Activated CD8-positive, alpha-beta T cell treated with anti-CD3 and anti-CD28 coated beads, Interleukin-2, amount 10 ng/mL, durations not matched to agents 7 days and 5 days (primary cell): Measurements from ENCODE around the gene SLC25A21. TPM values are rescaled to one million over a fixed set of nuclear protein-coding genes. Genes with fewer than 3 reads are reported as not detected.

Source experiments
- ATAC-seq: fragments of 150-1000 bp; cut with Tn5 transposase; one replicate; pipeline ENCODE4 v1.10.0; 2021; ENCODE audit warnings: moderate library complexity
- CTCF ChIA-PET: fragments of 350-600 bp; sonication (Branson Sonifier 250); formaldehyde crosslinking; loops from one replicate; lab custom pipeline; 2021; ENCODE audit warnings: antibody characterized with exemption; lab: Charles Lee
- POLR2A ChIA-PET: fragments of 350-600 bp; sonication (Branson Sonifier 250); formaldehyde crosslinking; loops from one replicate; lab custom pipeline; 2021; ENCODE audit warnings: antibody characterized with exemption; lab: Charles Lee
- DNase-seq: peaks from one replicate; pipeline ENCODE4 v3.0.0-alpha.2; 2020
- H3K27ac Mint-ChIP-seq: one replicate; pipeline ENCODE4 v1.8.0; 2021; ENCODE audit warnings: mild to moderate bottlenecking, mixed read lengths
- H3K27me3 Mint-ChIP-seq: one replicate; pipeline ENCODE4 v1.8.0; 2021; ENCODE audit warnings: low read depth, mixed read lengths
- H3K36me3 Mint-ChIP-seq: one replicate; pipeline ENCODE4 v1.8.0; 2021; ENCODE audit warnings: low read depth, mixed read lengths
- H3K4me1 Mint-ChIP-seq: one replicate; pipeline ENCODE4 v1.8.0; 2021; ENCODE audit warnings: low read depth, mixed read lengths
- H3K4me3 Mint-ChIP-seq: one replicate; pipeline ENCODE4 v1.8.0; 2021; ENCODE audit warnings: mild to moderate bottlenecking, mixed read lengths
- H3K9me3 Mint-ChIP-seq: one replicate; pipeline ENCODE4 v1.8.0; 2022; ENCODE audit warnings: mixed read lengths; ENCODE audit not compliant: insufficient read depth
- total RNA-seq, 2 experiments: library from RNA; stranded (reverse); gene quantifications; one replicate each; pipeline ENCODE4 v1.2.3, GENCODE V29; 2021

The SLC25A21 gene
- total RNA-seq, 2 experiments from 2014 or later: not detected

DNA sequence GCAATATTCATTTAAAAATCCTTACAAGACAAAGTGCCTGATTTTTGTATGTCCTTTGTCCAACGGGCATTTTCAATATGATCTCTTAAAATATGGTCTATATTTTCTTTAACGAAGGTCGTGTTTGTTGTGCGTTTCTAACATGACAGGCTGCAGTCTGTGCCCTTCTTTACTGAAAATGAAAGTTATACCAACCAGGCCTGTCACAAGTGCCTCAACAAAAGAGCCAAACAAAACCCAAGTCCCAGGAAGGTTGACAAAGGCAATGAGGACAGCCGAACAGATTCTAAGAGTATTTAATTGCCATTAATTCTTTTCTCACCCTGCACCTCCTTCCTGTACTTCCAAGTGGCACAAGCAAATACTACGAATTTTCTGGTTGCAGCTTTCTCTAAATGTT is 496.8 kb downstream of the SLC25A21 start:
- no peak for ATAC-seq
- Mint-ChIP-seq H3K4me3 (no peak overlapping the region), H3K27me3 (peaks cover 14% of the 10 kb centered on the region), H3K9me3 (no peaks in the 10 kb centered on the region), H3K4me1 (no peaks in the 10 kb centered on the region), H3K36me3 (no peaks in the 10 kb centered on the region), H3K27ac (no peak overlapping the region)
- CTCF ChIA-PET: no interaction called here
- POLR2A ChIA-PET: no interaction called here
- no peak for DNase-seq

DNA sequence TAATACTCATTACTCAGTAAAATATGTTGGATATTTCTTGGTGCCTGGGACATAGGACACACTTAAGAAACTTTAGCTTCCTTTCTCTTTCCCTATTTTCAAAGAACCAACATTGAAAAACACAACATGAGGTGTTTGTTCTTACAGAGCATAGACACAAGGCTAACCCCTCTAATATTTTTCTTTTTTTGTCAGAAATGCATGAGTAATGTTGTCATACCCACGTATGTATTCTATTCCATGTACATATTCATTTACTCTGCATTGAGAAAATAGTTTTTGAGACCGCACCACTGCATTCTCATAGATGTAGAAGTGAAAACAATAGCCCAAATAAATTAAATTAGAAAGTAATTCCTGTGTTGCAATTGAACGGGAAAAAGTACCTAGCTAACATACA is 497.7 kb downstream of the SLC25A21 start:
- no peak overlapping the region for H3K4me3 Mint-ChIP-seq
- no peak for ATAC-seq

DNA sequence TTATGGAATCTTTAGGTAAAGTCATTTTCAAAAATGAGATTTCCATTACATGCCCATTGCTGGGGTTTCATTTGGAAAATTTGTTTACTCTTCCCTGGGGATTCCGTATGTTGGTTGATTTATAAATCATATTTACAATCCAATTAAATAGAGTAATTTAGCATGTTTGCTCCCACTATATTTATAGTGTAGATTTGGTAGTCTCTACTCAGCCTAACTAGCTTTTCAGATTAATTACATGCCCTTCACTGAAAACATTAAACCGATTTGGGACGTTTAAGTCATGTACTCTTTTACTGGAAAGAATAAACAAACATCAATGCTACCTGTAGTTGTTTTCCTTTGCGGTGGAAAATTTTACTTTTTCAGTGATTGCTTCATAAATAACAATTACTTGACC is 500.3 kb downstream of the SLC25A21 start:
- DNase-seq: no peak
- Mint-ChIP-seq H3K4me1 (no peaks in the 10 kb centered on the region), H3K27me3 (peaks cover 13% of the 10 kb centered on the region), H3K27ac (no peak overlapping the region), H3K9me3 (no peaks in the 10 kb centered on the region), H3K4me3 (no peak overlapping the region), H3K36me3 (no peaks in the 10 kb centered on the region)
- ChIA-PET CTCF (no interaction called here), POLR2A (no interaction called here)
- no peak for ATAC-seq

More for the DNA sequence above, 497.7 kb downstream of the SLC25A21 start:
- CTCF ChIA-PET: no interaction called here
- POLR2A ChIA-PET: no interaction called here
- H3K36me3 Mint-ChIP-seq: no peaks in the 10 kb centered on the region
- no peak for DNase-seq
- H3K27me3 Mint-ChIP-seq: peaks cover 14% of the 10 kb centered on the region
- no peaks in the 10 kb centered on the region for H3K9me3 Mint-ChIP-seq
- H3K4me1 Mint-ChIP-seq: no peaks in the 10 kb centered on the region
- H3K27ac Mint-ChIP-seq: no peak overlapping the region

DNA sequence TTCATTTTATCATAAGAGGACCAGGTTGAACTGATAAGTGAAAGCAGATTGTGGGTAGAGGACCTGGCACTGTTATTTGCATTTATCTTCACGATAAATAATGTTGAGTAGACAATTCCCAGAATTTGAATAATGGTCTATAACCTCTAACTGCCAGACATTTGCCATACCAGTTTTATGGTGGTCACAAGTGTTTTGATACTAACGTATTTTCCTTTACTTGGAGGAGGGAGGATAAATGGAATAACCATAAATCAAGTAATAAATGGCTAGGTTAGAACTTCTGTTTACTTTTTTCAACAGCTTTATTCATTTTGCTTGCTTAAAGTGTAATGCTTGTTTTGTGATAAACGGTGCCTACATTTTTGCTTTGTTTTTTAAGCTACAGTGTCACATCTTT is 501.3 kb downstream of the SLC25A21 start:
- Mint-ChIP-seq H3K27ac (no peak overlapping the region), H3K27me3 (peaks cover 13% of the 10 kb centered on the region), H3K9me3 (no peaks in the 10 kb centered on the region), H3K36me3 (no peaks in the 10 kb centered on the region), H3K4me1 (no peaks in the 10 kb centered on the region), H3K4me3 (no peak overlapping the region)
- ATAC-seq (no peak), DNase-seq (no peak)
- ChIA-PET CTCF (no interaction called here), POLR2A (no interaction called here)

DNA sequence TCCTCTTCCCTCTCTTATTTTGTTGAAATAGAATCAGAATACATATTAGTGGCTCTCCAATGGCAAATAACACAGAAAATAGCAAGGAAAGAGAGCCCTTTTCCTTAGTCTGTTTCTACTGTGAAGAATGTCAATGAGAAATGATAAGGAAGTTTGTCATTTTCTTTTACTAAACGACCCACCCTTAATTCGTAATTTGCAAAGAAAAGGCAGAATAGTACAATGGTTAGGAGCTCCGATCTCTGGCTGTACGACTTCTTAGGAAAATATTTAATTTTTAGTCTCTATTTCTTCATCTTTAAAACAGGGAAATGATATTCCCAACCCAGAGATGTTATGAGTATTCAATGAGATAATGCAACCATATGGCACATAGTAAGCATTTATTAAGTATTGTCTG is 504.7 kb downstream of the SLC25A21 start:
- ATAC-seq (no peak), DNase-seq (no peak)
- H3K36me3 Mint-ChIP-seq: peaks cover 8% of the 10 kb centered on the region
- H3K4me3 Mint-ChIP-seq: no peak overlapping the region
- H3K9me3 Mint-ChIP-seq: no peaks in the 10 kb centered on the region
- H3K27ac Mint-ChIP-seq: no peak overlapping the region
- ChIA-PET POLR2A (no interaction called here), CTCF (interaction anchor here (1.9 kb wide), 1 partner anchor 274 kb away, joined by 4 read pairs; no protein-coding TSS in a partner anchor)
- H3K4me1 Mint-ChIP-seq: peaks cover 9% of the 10 kb centered on the region
- H3K27me3 Mint-ChIP-seq: peaks cover 45% of the 10 kb centered on the region

DNA sequence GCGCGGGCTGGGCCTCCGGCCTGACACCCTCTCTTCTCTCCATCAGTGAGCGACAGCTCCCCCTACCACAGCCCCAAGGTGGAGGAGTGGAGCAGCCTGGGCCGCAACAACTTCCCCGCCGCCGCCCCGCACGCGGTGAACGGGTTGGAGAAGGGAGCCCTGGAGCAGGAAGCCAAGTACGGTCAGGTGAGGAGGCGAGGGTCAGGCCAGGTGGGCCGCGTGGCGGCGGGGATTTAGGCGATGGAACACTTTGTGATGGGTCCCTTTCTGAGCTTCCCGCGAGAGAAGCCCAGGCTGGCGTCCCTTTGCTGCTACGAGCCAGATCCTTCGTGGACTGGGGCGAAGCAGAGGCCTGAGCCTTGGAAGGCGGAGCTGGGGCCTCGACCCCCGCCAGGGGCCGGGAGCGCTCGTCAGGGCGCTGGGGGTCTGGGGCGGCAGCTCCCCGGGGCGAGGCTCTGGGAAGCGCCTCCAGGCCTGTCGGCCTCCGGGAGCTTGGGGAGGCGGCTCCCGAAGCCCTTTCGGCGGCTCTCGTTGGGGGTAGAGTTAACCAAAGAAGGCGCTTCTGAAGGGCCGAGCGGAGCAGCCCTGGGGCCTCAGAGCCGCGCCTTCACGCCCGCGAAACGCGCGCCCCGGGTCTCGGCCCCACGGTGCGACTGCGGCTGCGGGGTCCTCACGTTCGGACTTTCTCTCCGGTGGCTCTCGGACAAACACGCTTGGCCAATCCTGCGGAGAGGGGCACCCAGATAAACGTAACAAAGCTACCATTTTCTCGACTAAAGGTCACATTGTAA is 505.8 kb downstream of the SLC25A21 start:
- H3K9me3 Mint-ChIP-seq: no peaks in the 10 kb centered on the region
- peaks cover 13% of the 10 kb centered on the region for H3K36me3 Mint-ChIP-seq
- ATAC-seq: no peak
- H3K4me1 Mint-ChIP-seq: peaks cover 15% of the 10 kb centered on the region
- ChIA-PET CTCF (interaction anchor here (1.9 kb wide), 1 partner anchor 275 kb away, joined by 4 read pairs; no protein-coding TSS in a partner anchor), POLR2A (no interaction called here)
- H3K27me3 Mint-ChIP-seq: peaks cover 56% of the 10 kb centered on the region
- H3K27ac Mint-ChIP-seq: no peak overlapping the region
- no peak for DNase-seq
- no peak overlapping the region for H3K4me3 Mint-ChIP-seq

DNA sequence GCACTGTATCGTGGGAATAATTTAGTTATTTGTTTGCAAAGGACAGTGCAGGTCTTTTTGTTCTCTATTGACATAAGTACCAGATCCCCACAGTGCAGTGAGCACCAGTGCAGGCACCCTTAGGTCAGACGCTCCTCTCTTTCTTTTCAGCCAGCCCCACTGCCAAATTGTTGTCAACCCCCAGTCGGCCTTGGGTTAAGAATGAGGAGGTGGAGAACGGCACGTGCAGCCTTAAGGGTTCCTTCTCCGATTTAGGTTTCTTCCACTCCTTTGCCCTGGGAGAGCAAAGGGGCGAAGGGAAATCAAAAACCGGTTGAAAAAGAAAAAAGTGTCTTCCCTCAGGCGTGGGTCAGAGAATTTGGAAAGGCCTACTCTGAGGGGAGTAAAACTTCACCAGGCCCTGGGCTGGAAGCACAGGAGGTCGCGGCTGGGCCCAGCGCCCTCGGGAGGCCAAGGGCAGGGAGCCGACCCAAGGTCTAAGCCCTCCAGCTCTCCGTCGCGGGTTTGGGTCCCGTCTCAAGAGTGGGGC is 506.5 kb downstream of the SLC25A21 start:
- Mint-ChIP-seq H3K27ac (no peak overlapping the region), H3K27me3 (peaks cover 62% of the 10 kb centered on the region), H3K4me1 (peaks cover 17% of the 10 kb centered on the region), H3K9me3 (peaks cover 5% of the 10 kb centered on the region), H3K36me3 (peaks cover 17% of the 10 kb centered on the region), H3K4me3 (no peak overlapping the region)
- ChIA-PET CTCF (no interaction called here), POLR2A (no interaction called here)
- DNase-seq (no peak), ATAC-seq (no peak)

DNA sequence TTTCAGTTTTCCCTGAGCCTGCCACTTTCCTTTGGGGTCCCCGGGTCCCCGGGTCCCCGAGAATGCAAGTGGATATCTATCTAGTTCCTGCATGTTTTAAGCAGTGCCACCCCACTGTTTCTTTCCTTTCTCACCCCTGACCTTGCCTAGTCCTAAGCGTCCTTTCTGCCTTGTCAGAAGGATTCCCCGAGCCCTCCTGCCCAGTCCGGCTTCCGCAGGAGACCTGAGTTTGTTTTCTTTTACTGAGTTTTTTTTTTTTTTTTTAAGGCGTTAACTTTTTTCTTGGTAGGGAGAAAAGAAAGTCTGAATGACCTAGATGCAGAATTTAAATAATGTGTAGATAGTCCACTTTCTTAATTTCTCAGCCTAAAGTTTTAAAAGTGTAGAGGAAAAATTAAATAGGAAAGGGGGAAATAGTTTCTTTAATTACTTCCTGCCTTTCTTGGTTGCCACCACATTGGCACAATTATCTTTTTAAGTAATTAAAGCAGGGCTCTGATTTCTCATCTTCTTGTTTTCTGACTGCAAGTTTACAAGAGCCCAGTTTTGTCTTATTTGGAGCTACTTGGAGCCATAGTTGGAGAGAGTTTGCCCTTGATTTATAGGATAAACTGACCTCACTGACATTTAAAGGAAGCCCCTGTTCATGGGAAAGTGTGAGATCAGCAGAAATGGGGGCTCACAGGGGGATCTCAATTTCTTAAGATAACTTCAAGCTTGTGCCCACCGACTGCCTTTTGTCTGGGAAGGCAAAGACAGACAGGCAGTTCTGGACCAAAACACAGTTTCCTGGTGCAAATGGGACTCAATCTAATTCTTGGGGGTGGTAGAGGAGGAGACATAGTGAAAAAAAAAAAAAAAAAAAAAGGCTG is 507.8 kb downstream of the SLC25A21 start:
- Mint-ChIP-seq H3K4me1 (peaks cover 17% of the 10 kb centered on the region), H3K36me3 (peaks cover 19% of the 10 kb centered on the region), H3K4me3 (peak overlapping the region; percentile 24), H3K27me3 (peaks cover 75% of the 10 kb centered on the region), H3K27ac (no peak overlapping the region), H3K9me3 (peaks cover 5% of the 10 kb centered on the region)
- CTCF ChIA-PET: no interaction called here
- no peak for DNase-seq
- ATAC-seq: no peak
- POLR2A ChIA-PET: no interaction called here

DNA sequence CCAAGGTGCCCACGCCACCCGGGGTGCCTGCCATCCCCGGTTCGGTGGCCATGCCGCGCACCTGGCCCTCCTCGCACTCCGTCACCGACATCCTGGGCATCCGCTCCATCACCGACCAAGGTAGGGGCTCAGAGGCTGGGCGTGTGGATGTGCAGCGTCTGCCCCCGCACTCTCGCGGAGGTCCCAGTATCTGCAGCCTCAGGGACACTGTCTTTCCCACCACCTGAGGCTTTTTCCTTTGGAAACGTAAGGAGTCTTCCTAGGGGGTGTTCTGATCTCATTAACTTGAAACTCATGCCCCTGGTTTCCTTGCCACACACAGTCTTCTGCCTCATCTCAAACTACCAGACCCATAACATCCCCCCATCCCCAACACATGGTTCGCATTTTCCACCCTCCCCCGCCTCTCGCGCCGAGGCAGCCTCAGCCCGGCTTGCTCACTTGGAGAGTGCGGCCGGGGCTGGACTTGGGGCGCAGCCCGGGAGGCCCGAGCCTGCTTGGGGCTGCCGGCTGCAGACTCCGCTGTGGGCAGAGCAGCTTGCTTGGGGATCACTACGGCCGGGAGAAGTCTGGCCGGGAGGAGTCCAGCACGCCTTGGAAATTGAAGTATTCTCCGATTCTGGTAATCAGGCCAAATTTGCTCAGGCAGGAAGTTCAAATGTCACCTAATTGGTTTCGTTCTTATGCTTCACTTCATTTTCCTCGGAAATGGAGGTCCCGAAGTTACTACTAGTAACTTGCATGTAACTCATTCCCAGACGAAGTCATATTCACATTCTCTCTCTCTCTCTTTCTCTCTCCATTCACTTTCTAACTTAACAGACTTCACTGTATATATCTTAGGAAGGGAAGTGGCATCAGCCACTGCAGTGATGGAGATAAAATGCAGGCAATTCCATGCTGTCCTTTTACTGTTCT is 508.7 kb downstream of the SLC25A21 start:
- CTCF ChIA-PET: no interaction called here
- H3K4me3 Mint-ChIP-seq: peak overlapping the region; percentile 45
- peaks cover 19% of the 10 kb centered on the region for H3K4me1 Mint-ChIP-seq
- POLR2A ChIA-PET: no interaction called here
- DNase-seq: no peak
- peaks cover 22% of the 10 kb centered on the region for H3K36me3 Mint-ChIP-seq
- H3K27ac Mint-ChIP-seq: peak overlapping the region; percentile 37
- ATAC-seq: no peak
- peaks cover 83% of the 10 kb centered on the region for H3K27me3 Mint-ChIP-seq
- peaks cover 5% of the 10 kb centered on the region for H3K9me3 Mint-ChIP-seq

DNA sequence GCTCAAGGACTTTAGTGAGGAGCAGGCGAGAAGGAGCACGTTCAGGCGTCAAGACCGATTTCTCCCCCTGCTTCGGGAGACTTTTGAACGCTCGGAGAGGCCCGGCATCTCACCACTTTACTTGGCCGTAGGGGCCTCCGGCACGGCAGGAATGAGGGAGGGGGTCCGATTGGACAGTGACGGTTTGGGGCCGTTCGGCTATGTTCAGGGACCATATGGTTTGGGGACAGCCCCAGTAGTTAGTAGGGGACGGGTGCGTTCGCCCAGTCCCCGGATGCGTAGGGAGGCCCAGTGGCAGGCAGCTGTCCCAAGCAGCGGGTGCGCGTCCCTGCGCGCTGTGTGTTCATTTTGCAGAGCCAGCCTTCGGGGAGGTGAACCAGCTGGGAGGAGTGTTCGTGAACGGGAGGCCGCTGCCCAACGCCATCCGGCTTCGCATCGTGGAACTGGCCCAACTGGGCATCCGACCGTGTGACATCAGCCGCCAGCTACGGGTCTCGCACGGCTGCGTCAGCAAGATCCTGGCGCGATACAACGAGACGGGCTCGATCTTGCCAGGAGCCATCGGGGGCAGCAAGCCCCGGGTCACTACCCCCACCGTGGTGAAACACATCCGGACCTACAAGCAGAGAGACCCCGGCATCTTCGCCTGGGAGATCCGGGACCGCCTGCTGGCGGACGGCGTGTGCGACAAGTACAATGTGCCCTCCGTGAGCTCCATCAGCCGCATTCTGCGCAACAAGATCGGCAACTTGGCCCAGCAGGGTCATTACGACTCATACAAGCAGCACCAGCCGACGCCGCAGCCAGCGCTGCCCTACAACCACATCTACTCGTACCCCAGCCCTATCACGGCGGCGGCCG is 509.6 kb downstream of the SLC25A21 start:
- peaks cover 89% of the 10 kb centered on the region for H3K27me3 Mint-ChIP-seq
- peaks cover 22% of the 10 kb centered on the region for H3K36me3 Mint-ChIP-seq
- H3K27ac Mint-ChIP-seq: no peak overlapping the region
- ChIA-PET POLR2A (no interaction called here), CTCF (no interaction called here)
- ATAC-seq (no peak), DNase-seq (no peak)
- H3K4me1 Mint-ChIP-seq: peaks cover 19% of the 10 kb centered on the region
- H3K4me3 Mint-ChIP-seq: peak overlapping the region; percentile 22
- peaks cover 5% of the 10 kb centered on the region for H3K9me3 Mint-ChIP-seq

DNA sequence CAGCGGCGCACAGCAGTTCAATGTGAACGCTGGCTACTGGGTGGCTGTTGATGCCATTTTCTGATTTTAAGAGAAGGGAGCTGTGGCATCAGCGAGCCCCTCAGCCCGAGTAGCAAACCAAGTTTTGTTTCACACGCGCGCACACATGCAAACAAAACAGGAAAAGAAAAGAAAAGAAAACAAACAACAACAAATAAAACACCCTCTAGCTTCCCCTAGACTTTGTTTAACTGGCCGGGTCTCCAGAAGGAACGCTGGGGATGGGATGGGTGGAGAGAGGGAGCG is 510.2 kb downstream of the SLC25A21 start:
- DNase-seq (no peak), ATAC-seq (no peak)
- Mint-ChIP-seq H3K27ac (no peak overlapping the region), H3K27me3 (peaks cover 89% of the 10 kb centered on the region), H3K36me3 (peaks cover 22% of the 10 kb centered on the region), H3K4me1 (peaks cover 19% of the 10 kb centered on the region), H3K4me3 (peak overlapping the region; percentile 22), H3K9me3 (peaks cover 5% of the 10 kb centered on the region)
- CTCF ChIA-PET: no interaction called here
- POLR2A ChIA-PET: no interaction called here
